ENCODE results near the gene HOXC4. TPM values are rescaled to one million over a fixed set of nuclear protein-coding genes. Genes with fewer than 3 reads are reported as not detected.

HOXC4 gene
- polyA plus RNA-seq, 2 of the 4 experiments (the other 2 are of a cell fraction): 1.3 to 4.0 TPM

GRCh38 chr12:54004841-54005530, 48.6 kb upstream of the HOXC4 start:
- DNase-seq (ENCODE audit: low read depth in 1 of 2, low spot score in 1 of 2) (no peak), FAIRE-seq (no peak), ATAC-seq (no peak)
- POLR2A ChIA-PET: interaction anchor here (0.7 kb wide), 1 partner anchor 12 kb away, joined by 4 read pairs; no protein-coding TSS in a partner anchor
- CTCF ChIA-PET: interaction anchor here (0.6 to 28.7 kb wide), 18 partner anchors 10 to 339 kb away, joined by 3 to 1074 read pairs (median 6); partner anchors contain the start of genes HOXC10, HOXC4, HOXC5 and HOXC6
- Histone ChIP-seq H3K4me3 (no peak overlapping the region), H3K4me1 (peaks cover 15% of the 10 kb centered on the region), H3K9me3 (no peaks in the 10 kb centered on the region), H3K4me2 (no peak overlapping the region), H3K27ac (no peak overlapping the region)
- WGBS (ENCODE audit: missing lambda C conversion rate): 86% methylated on average over 29 of the region's 31 CpGs
- TF ChIP-seq, protein P1, sequence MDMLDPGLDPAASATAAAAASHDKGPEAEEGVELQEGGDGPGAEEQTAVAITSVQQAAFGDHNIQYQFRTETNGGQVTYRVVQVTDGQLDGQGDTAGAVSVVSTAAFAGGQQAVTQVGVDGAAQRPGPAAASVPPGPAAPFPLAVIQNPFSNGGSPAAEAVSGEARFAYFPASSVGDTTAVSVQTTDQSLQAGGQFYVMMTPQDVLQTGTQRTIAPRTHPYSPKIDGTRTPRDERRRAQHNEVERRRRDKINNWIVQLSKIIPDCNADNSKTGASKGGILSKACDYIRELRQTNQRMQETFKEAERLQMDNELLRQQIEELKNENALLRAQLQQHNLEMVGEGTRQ (IDR thresholded peaks at IDR 0.05): no peak
- TF ChIP-seq KDM5A (IDR thresholded peaks at IDR 0.05): no peak
- TF ChIP-seq MAFK (IDR thresholded peaks at IDR 0.05; ENCODE audit: partially characterized antibody): no peak
- no peak for TF ChIP-seq ESRRA (IDR thresholded peaks at IDR 0.05; ENCODE audit: borderline replicate concordance, low read length)
- TF ChIP-seq CBX2 (IDR thresholded peaks at IDR 0.05; ENCODE audit: borderline replicate concordance, low read depth): no peak
- TF ChIP-seq FOSB (CRISPR knock-in tag; IDR thresholded peaks at IDR 0.05): no peak
- no peak for TF ChIP-seq NPAS2 (CRISPR knock-in tag; IDR thresholded peaks at IDR 0.05; ENCODE audit: borderline replicate concordance)
- no peak for TF ChIP-seq TP53 (CRISPR knock-in tag; IDR thresholded peaks at IDR 0.05)
- no peak for TF ChIP-seq RCOR1 (IDR thresholded peaks at IDR 0.05; ENCODE audit: low read depth, low read length)

GRCh38 chr12:54005531-54005852, 48.1 kb upstream of the HOXC4 start:
- ChIA-PET CTCF (interaction anchor here (0.6 to 28.7 kb wide), 40 partner anchors 8 to 365 kb away, joined by 3 to 1074 read pairs (median 4); partner anchors contain the start of genes HOXC10, HOXC12, HOXC4 and HOXC5), POLR2A (interaction anchor here (0.6 to 1.0 kb wide), 4 partner anchors 11 to 196 kb away, joined by 3 to 6 read pairs (median 4); no protein-coding TSS in a partner anchor)
- H3K4me2 ChIP-seq: peak overlapping the region; percentile 60; the same call in 2 of the 3 replicates
- H3K4me1 ChIP-seq: peaks cover 20% of the 10 kb centered on the region
- H3K27ac ChIP-seq: no peak overlapping the region
- DNase-seq (ENCODE audit: low read depth in 1 of 2, low spot score in 1 of 2) (no peak), ATAC-seq (no peak), FAIRE-seq (no peak)
- no peaks in the 10 kb centered on the region for H3K9me3 ChIP-seq
- H3K4me3 ChIP-seq: no peak overlapping the region
- TF ChIP-seq MYC (IDR thresholded peaks at IDR 0.05; ENCODE audit: borderline replicate concordance, low read length): no peak
- TF ChIP-seq ZSCAN20 (CRISPR knock-in tag; IDR thresholded peaks at IDR 0.05): no peak
- TF ChIP-seq ZFP36 (IDR thresholded peaks at IDR 0.05; ENCODE audit: borderline replicate concordance, partially characterized antibody): no peak
- no peak for TF ChIP-seq ZNF302 (CRISPR knock-in tag; IDR thresholded peaks at IDR 0.05)
- TF ChIP-seq CBX8 (IDR thresholded peaks at IDR 0.05): no peak
- no peak for TF ChIP-seq ELK1 (IDR thresholded peaks at IDR 0.05; ENCODE audit: low read depth, low read length)
- TF ChIP-seq BHLHE40 (IDR thresholded peaks at IDR 0.05; ENCODE audit: low read depth, low read length): no peak
- no peak for TF ChIP-seq CEBPB (IDR thresholded peaks at IDR 0.05)
- 38% methylated on average over 26 of the region's 26 CpGs for WGBS (ENCODE audit: missing lambda C conversion rate)

GRCh38 chr12:54005853-54006558, 47.6 kb upstream of the HOXC4 start:
- Histone ChIP-seq H3K9me3 (no peaks in the 10 kb centered on the region), H3K4me2 (peak overlapping the region; percentile 60), H3K4me3 (no peak overlapping the region), H3K27ac (peak overlapping the region in 1 of 2 experiments; percentile 74; a peak in 3 of 6 replicates), H3K4me1 (peaks cover 20% of the 10 kb centered on the region)
- ATAC-seq: peak; percentile 59 to 82
- peak; percentile 44; the same call in 1 of the 2 replicates for TF ChIP-seq E2F6 (IDR thresholded peaks at IDR 0.05; ENCODE audit: borderline replicate concordance, low read depth)
- TF ChIP-seq, protein P2, sequence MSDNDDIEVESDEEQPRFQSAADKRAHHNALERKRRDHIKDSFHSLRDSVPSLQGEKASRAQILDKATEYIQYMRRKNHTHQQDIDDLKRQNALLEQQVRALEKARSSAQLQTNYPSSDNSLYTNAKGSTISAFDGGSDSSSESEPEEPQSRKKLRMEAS (IDR thresholded peaks at IDR 0.05): peak; percentile 54; the same call in 1 of the 2 replicates
- TF ChIP-seq FOSB (CRISPR knock-in tag; IDR thresholded peaks at IDR 0.05): no peak
- TF ChIP-seq RAD21 (conservative IDR thresholded peaks at IDR 0.05 in 1 of 2, IDR thresholded peaks at IDR 0.05 in 1 of 2): peak; percentile 97 to 98
- TF ChIP-seq SREBF2 (IDR thresholded peaks at IDR 0.05): no peak
- peak; percentile 97 for TF ChIP-seq SMC3 (IDR thresholded peaks at IDR 0.05)
- TF ChIP-seq ESRRA (IDR thresholded peaks at IDR 0.05; ENCODE audit: borderline replicate concordance, low read length): no peak
- no peak for TF ChIP-seq HOXB13 (CRISPR knock-in tag; IDR thresholded peaks at IDR 0.05; ENCODE audit: low read depth)
- TF ChIP-seq CTCF (IDR thresholded peaks at IDR 0.05): peak; percentile 93
- no peak for TF ChIP-seq NFE2L2 (conservative IDR thresholded peaks at IDR 0.05; ENCODE audit: low read length)
- CTCF ChIA-PET: interaction anchor here (0.6 to 28.7 kb wide), 45 partner anchors 8 to 365 kb away, joined by 3 to 1074 read pairs (median 4); partner anchors contain the start of genes HOXC10, HOXC12, HOXC4 and HOXC5
- POLR2A ChIA-PET: interaction anchor here (0.6 to 1.0 kb wide), 5 partner anchors 11 to 195 kb away, joined by 3 to 6 read pairs (median 4); no protein-coding TSS in a partner anchor
- DNase-seq (ENCODE audit: low read depth in 1 of 2, low spot score in 1 of 2): peak; percentile 82 to 86
- FAIRE-seq: no peak
- 30% methylated on average over 34 of the region's 39 CpGs for WGBS (ENCODE audit: missing lambda C conversion rate)

Measured in A549 (cell line).